Effector memory CD8-positive, alpha-beta T cell (primary cell): ENCODE data around the gene CACNA1A.
"Not testable (repeated sequence)": the region's sequence is repeated elsewhere in the genome, so short reads cannot be mapped to it uniquely, and the experiment has no call there.

ENCODE experiments used
- ATAC-seq: fragments of 150-1000 bp; cut with Tn5 transposase; replicated peaks from 2 replicates; pipeline ENCODE4 v1.10.0; 2021; ENCODE audit warnings: mild to moderate bottlenecking, moderate library complexity
- DNase-seq, 3 experiments: peaks; one replicate each; pipeline ENCODE4 v3.0.0; 2021
- H3K27ac Mint-ChIP-seq, 2 donors: one replicate each; pipeline ENCODE4 v1.8.0; 2022; ENCODE audit warnings: mild to moderate bottlenecking in 2 of 2, mixed read lengths in 2 of 2, moderate library complexity in 2 of 2
- H3K27me3 Mint-ChIP-seq, 2 donors: one replicate each; pipeline ENCODE4 v1.8.0; 2022; ENCODE audit warnings: mixed read lengths in 2 of 2
- H3K36me3 Mint-ChIP-seq: one replicate; pipeline ENCODE4 v1.8.0; 2022; ENCODE audit warnings: mild to moderate bottlenecking, moderate library complexity, mixed read lengths; ENCODE audit not compliant: insufficient read depth
- H3K4me1 Mint-ChIP-seq, 2 donors: one replicate each; pipeline ENCODE4 v1.8.0; 2022; ENCODE audit warnings: low read depth in 2 of 2, mixed read lengths in 2 of 2
- H3K4me3 Mint-ChIP-seq, 2 donors: one replicate each; pipeline ENCODE4 v1.8.0; 2022; ENCODE audit warnings: mild to moderate bottlenecking in 2 of 2, mixed read lengths in 2 of 2, moderate library complexity in 2 of 2
- H3K9me3 Mint-ChIP-seq, 2 donors: one replicate each; pipeline ENCODE4 v1.8.0; 2022; ENCODE audit warnings: mixed read lengths in 2 of 2

Gene CACNA1A

GRCh38 chr19:13398780-13399726 is 107.2 kb downstream of the CACNA1A start:
- Mint-ChIP-seq H3K36me3 (peaks cover 2% of the 10 kb centered on the region), H3K27me3 (peaks cover 46 to 62% of the 10 kb centered on the region in 2 donors), H3K27ac (no peak overlapping the region), H3K9me3 (peaks cover 0 to 4% of the 10 kb centered on the region in 2 donors), H3K4me1 (peaks cover 0 to 7% of the 10 kb centered on the region in 2 donors), H3K4me3 (no peak overlapping the region)
- ATAC-seq (no peak), DNase-seq (no peak)

GRCh38 chr19:13398182-13398581 is 108.1 kb downstream of the CACNA1A start:
- H3K27ac Mint-ChIP-seq = no peak overlapping the region
- H3K4me3 Mint-ChIP-seq = no peak overlapping the region
- ATAC-seq = no peak
- peaks cover 50 to 67% of the 10 kb centered on the region in 2 donors for H3K27me3 Mint-ChIP-seq
- DNase-seq = no peak
- peaks cover 2% of the 10 kb centered on the region for H3K36me3 Mint-ChIP-seq
- peaks cover 0 to 7% of the 10 kb centered on the region in 2 donors for H3K4me1 Mint-ChIP-seq
- H3K9me3 Mint-ChIP-seq = peaks cover 0 to 4% of the 10 kb centered on the region in 2 donors

GRCh38 chr19:13396250-13397080 is 109.8 kb downstream of the CACNA1A start:
- Mint-ChIP-seq H3K36me3 (peaks cover 2% of the 10 kb centered on the region), H3K27me3 (peaks cover 61 to 73% of the 10 kb centered on the region in 2 donors), H3K4me1 (peaks cover 0 to 7% of the 10 kb centered on the region in 2 donors), H3K9me3 (peaks cover 0 to 6% of the 10 kb centered on the region in 2 donors), H3K27ac (no peak overlapping the region), H3K4me3 (no peak overlapping the region)
- ATAC-seq = no peak
- DNase-seq = no peak

- no peak for DNase-seq
- peaks cover 3% of the 10 kb centered on the region for H3K36me3 Mint-ChIP-seq
- no peak overlapping the region for H3K27ac Mint-ChIP-seq
- H3K4me3 Mint-ChIP-seq = no peak overlapping the region
- H3K9me3 Mint-ChIP-seq = no peaks in the 10 kb centered on the region
- ATAC-seq = no peak
- H3K4me1 Mint-ChIP-seq = no peaks in the 10 kb centered on the region
- peaks cover 7 to 25% of the 10 kb centered on the region in 2 donors for H3K27me3 Mint-ChIP-seq
Observed at GRCh38 chr19:13382633-13382938, 123.7 kb downstream of the CACNA1A start.

DNA sequence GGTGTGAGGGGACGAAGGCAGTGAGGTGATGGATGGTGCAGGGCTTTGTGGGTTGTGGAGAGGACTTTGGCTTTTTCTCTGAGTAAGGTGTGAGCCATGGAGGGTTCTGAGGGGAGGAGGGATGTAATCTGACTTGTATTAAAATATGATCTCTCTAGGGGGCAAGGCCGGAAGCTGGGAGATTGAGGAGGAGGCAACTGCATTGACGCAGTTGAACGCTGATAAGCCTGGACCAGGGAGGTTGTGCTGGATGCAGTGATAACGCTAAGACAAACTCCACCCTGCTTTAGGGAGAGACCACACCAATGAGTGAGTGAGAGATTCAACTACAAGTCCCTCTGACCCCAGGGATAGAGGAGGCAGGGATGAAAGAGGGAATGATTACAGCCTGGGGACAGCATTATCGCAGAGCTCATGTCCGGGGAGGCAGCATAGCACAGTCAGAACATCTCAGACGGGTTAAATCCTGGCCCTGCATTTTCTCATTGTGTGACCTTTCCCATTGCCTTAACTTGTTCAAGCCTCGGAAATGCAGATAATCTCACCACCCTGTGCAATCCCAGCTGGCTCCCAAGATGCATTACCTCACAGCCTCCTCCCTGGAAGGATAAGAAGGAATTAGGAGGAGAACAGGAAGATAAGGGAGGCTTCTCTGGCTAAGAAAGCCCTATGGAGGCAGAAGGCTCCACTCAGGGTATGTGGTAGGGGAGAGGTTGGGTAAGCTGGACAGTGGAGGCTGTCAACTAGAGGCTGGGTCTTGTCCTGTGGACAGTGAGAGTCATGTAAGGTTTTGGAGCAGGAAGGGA is 124.2 kb downstream of the CACNA1A start:
- no peaks in the 10 kb centered on the region for H3K9me3 Mint-ChIP-seq
- no peak for DNase-seq
- H3K27me3 Mint-ChIP-seq = peaks cover 8 to 28% of the 10 kb centered on the region in 2 donors
- H3K27ac Mint-ChIP-seq = no peak overlapping the region
- peaks cover 3% of the 10 kb centered on the region for H3K36me3 Mint-ChIP-seq
- ATAC-seq = no peak
- no peaks in the 10 kb centered on the region for H3K4me1 Mint-ChIP-seq
- H3K4me3 Mint-ChIP-seq = no peak overlapping the region

DNA sequence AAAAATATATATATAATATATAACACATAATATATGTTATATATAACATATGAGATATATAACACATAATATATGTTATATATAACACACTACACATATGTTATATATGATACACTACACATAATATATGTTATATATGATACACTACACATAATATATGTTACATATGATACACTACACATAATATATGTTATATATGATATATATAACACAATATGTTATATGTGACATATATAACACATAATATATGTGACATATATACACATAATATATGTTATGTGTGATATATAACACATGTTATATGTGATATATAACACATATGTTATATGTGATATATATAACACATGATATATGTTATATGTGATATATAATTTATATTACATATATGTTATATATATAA is 129.7 kb downstream of the CACNA1A start:
- H3K4me3 Mint-ChIP-seq = no peak overlapping the region
- no peak for DNase-seq
- no peak for ATAC-seq
- H3K27me3 Mint-ChIP-seq = peaks cover 15 to 39% of the 10 kb centered on the region in 2 donors
- no peak overlapping the region for H3K27ac Mint-ChIP-seq
- no peaks in the 10 kb centered on the region for H3K4me1 Mint-ChIP-seq
- H3K9me3 Mint-ChIP-seq = no peaks in the 10 kb centered on the region
- no peaks in the 10 kb centered on the region for H3K36me3 Mint-ChIP-seq

DNA sequence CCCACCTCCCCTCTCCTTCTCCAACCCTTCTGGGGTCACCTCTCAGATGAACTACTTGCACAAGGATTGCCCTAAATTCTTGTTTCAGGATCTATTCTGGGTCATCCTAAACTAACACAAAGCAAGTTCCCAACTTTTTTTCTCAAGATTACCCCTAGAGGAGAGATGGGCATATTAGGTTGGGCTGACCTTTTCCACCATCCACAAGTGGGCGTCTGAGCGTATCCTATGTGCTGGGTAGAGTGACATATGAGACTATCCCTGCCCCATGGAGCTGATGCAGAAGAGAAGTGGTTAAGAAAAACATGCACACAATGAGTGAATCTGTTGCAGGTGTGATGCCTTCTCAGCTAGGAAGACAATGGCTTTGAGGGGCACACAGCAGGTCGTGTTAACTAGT is 132.7 kb downstream of the CACNA1A start:
- peaks cover 0 to 2% of the 10 kb centered on the region in 2 donors for H3K4me1 Mint-ChIP-seq
- no peaks in the 10 kb centered on the region for H3K36me3 Mint-ChIP-seq
- H3K9me3 Mint-ChIP-seq = no peaks in the 10 kb centered on the region
- H3K4me3 Mint-ChIP-seq = no peak overlapping the region
- H3K27me3 Mint-ChIP-seq = peaks cover 15 to 47% of the 10 kb centered on the region in 2 donors
- ATAC-seq (no peak), DNase-seq (no peak)
- no peak overlapping the region for H3K27ac Mint-ChIP-seq

DNA sequence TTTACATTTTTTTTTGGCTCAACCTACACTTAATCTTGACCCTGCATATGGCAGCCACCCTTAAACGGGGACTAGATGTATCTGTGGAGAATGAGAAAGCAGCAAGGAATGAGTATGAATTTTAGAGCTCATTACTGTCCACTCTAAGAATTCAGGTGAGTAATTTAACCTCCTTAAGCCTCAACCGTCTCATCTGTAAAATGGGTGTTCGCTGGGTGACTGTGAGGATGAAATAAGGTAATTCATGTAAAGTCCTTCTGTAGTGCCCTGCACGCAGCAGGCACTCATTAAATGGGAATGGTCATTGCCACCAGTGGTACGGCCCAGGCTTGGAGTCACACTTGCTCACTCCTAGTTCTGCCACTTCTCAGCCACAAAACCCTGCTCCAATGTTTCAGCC is 135.3 kb downstream of the CACNA1A start:
- no peak overlapping the region for H3K4me3 Mint-ChIP-seq
- peaks cover 7 to 37% of the 10 kb centered on the region in 2 donors for H3K27me3 Mint-ChIP-seq
- no peaks in the 10 kb centered on the region for H3K9me3 Mint-ChIP-seq
- DNase-seq (no peak), ATAC-seq (no peak)
- no peak overlapping the region for H3K27ac Mint-ChIP-seq
- no peaks in the 10 kb centered on the region for H3K36me3 Mint-ChIP-seq
- H3K4me1 Mint-ChIP-seq = peaks cover 0 to 2% of the 10 kb centered on the region in 2 donors

DNA sequence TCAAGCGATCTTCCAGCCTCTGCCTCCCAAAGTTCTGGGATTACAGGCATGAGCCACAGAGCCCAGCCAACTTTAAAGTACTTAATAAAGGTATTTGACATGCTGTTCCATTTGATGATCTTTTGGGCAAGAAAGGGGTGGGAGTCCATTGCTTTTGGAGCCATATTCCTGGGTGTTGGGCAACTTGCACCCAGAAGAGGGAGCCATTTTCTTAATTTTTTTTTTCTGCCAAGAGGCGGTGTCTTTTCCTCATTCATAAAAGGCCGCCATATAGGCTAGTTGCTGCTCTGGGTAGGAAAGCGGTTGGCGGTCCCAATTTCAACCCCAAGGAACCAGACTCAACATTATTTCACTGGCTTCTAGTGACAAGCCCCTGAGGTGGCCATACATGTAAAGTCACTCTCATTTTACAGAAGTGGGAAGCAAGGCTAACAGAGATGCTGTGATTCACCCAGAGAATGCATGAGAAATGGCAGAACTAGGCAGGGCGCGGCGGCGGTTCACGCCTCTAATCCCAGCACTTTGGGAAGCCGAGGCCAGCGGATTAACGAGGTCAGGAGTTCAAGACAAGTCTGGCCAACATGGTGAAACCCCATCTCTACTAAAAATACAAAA is 139.6 kb downstream of the CACNA1A start:
- Mint-ChIP-seq H3K27me3 (peaks cover 10 to 25% of the 10 kb centered on the region in 2 donors), H3K36me3 (no peaks in the 10 kb centered on the region), H3K9me3 (no peaks in the 10 kb centered on the region), H3K27ac (no peak overlapping the region), H3K4me3 (no peak overlapping the region), H3K4me1 (peaks cover 0 to 2% of the 10 kb centered on the region in 2 donors)
- DNase-seq = no peak
- ATAC-seq = no peak

- H3K4me3 Mint-ChIP-seq = no peak overlapping the region
- no peak overlapping the region for H3K27ac Mint-ChIP-seq
- no peaks in the 10 kb centered on the region for H3K9me3 Mint-ChIP-seq
- no peak for DNase-seq
- peaks cover 19 to 30% of the 10 kb centered on the region in 2 donors for H3K27me3 Mint-ChIP-seq
- H3K4me1 Mint-ChIP-seq = no peaks in the 10 kb centered on the region
- ATAC-seq = no peak
- H3K36me3 Mint-ChIP-seq = no peaks in the 10 kb centered on the region
Observed at GRCh38 chr19:13363954-13364353, 142.3 kb downstream of the CACNA1A start.

DNA sequence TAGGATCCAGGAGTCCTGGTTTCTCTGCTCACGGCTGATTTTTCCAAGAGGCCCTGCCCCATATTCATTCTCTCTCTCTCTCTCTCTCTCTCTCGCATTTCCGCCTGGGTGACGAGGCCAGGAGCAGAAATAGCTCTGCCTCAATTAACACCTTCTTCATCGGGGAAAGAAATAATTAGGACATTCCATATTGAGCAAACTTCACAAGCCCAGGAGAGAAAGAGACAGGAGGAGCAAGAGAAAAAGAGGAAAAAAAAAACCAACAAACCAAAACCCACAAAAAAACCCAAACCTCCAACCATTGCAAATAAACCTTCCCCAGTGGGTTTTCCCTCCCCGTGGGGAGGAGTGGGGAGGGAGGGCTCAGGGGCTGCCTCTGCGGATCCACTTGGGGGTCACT is 143.0 kb downstream of the CACNA1A start:
- Mint-ChIP-seq H3K36me3 (no peaks in the 10 kb centered on the region), H3K27me3 (peaks cover 24 to 35% of the 10 kb centered on the region in 2 donors), H3K4me1 (no peaks in the 10 kb centered on the region), H3K27ac (no peak overlapping the region), H3K9me3 (no peaks in the 10 kb centered on the region), H3K4me3 (no peak overlapping the region)
- ATAC-seq (no peak), DNase-seq (no peak)

- Mint-ChIP-seq H3K4me1 (no peaks in the 10 kb centered on the region), H3K27me3 (peaks cover 28 to 41% of the 10 kb centered on the region in 2 donors), H3K4me3 (no peak overlapping the region), H3K36me3 (no peaks in the 10 kb centered on the region), H3K27ac (no peak overlapping the region), H3K9me3 (no peaks in the 10 kb centered on the region)
- ATAC-seq (no peak), DNase-seq (no peak)
Observed at GRCh38 chr19:13362668-13363067, 143.6 kb downstream of the CACNA1A start.

GRCh38 chr19:13361726-13362125 is 144.6 kb downstream of the CACNA1A start:
- peaks cover 35 to 50% of the 10 kb centered on the region in 2 donors for H3K27me3 Mint-ChIP-seq
- DNase-seq, H3K9me3 Mint-ChIP-seq, H3K4me3 Mint-ChIP-seq, H3K4me1 Mint-ChIP-seq, H3K36me3 Mint-ChIP-seq, H3K27ac Mint-ChIP-seq, ATAC-seq: not testable (repeated sequence)
